HCT116 (cell line): ENCODE results near the gene APAF1. TPM values are rescaled to one million over a fixed set of nuclear protein-coding genes. Genes with fewer than 3 reads are reported as not detected.

Source experiments
- ATAC-seq: fragments of 200-7000 bp; cut with Tn5 transposase; 2 replicates; pipeline ENCODE4 v1.9.1; 2020; ENCODE audit warnings: mild to moderate bottlenecking, moderate library complexity
- BruUV-seq: library from RNA; stranded (reverse); fragments of 400-500 nt; replicated peaks from 2 replicates; lab custom pipeline; 2021; lab: Mats Ljungman, UMichigan
- CTCF ChIA-PET: fragments of 300-600 bp; sonication (Branson Sonifier 250); formaldehyde crosslinking; loops from one replicate; lab custom pipeline; 2021; ENCODE audit warnings: antibody characterized with exemption; lab: Charles Lee
- POLR2A ChIA-PET: fragments of 300-600, 350-600 bp; sonication (Branson Sonifier 250); formaldehyde crosslinking; loops from one replicate; lab custom pipeline; 2021; ENCODE audit warnings: antibody characterized with exemption; lab: Charles Lee
- RAD21 ChIA-PET, 2 experiments: fragments of 300-600 bp; sonication (Branson Sonifier 250); formaldehyde crosslinking; loops; one replicate each; lab custom pipeline; 2023; ENCODE audit warnings: low total read pairs in 2 of 2; ENCODE audit not compliant: uncharacterized antibody in 2 of 2, unreplicated experiment in 2 of 2, low non-redundant PET in 1 of 2; lab: Charles Lee
- DNase-seq: peaks from one replicate; pipeline ENCODE4 v3.0.0-alpha.2; 2010; ENCODE audit warnings: low read depth, low spot score
- H2AFZ ChIP-seq: fragments of 200-600 bp; shearing (Covaris generic), sonication (generic); 2 replicates; pipeline ENCODE4 v1.6.1; 2017; ENCODE audit warnings: low read depth, mixed run types, mixed read lengths, antibody characterized with exemption, low read length; ENCODE audit not compliant: poor library complexity, severe bottlenecking
- H3K27ac ChIP-seq: 2 replicates; pipeline ENCODE4 v1.5.1; 2012; ENCODE audit warnings: low read depth, low read length
- H3K27me3 ChIP-seq: fragments of 200-600 bp; sonication (generic); 2 replicates; pipeline ENCODE4 v1.6.1; 2016; ENCODE audit warnings: mixed run types, low read length, mixed read lengths; ENCODE audit not compliant: insufficient read depth
- H3K36me3 ChIP-seq, 2 experiments: fragments of 200-500 bp in 1 of 2; fragments of 200-600 bp in 1 of 2; sonication (Bioruptor generic) in 1 of 2; sonication (generic) in 1 of 2; 2 replicates each; pipeline versions ENCODE4 v1.5.1 to v1.6.1; 2014 to 2016; ENCODE audit warnings: low read length in 2 of 2, inconsistent platforms in 1 of 2, mixed read lengths in 1 of 2, mixed run types in 1 of 2; ENCODE audit not compliant: insufficient read depth in 2 of 2, control insufficient read depth in 1 of 2
- H3K4me1 ChIP-seq, 2 experiments: fragments of 200-600 bp in 1 of 2; sonication (generic) in 1 of 2; 2 replicates each; pipeline versions ENCODE4 v1.5.1 to v1.6.1; 2012 to 2017; ENCODE audit warnings: low read length in 2 of 2, inconsistent platforms in 1 of 2, mild to moderate bottlenecking in 1 of 2, mixed read lengths in 1 of 2, mixed run types in 1 of 2, moderate library complexity in 1 of 2; ENCODE audit not compliant: insufficient read depth in 2 of 2, control insufficient read depth in 1 of 2
- H3K4me2 ChIP-seq: fragments of 200-600 bp; sonication (generic); 2 replicates; pipeline ENCODE4 v1.6.1; 2017; ENCODE audit warnings: mixed run types, low read length, mixed read lengths
- H3K4me3 ChIP-seq, 2 experiments: fragments of 200-600 bp in 1 of 2; sonication (generic) in 1 of 2; replicated peaks in 1 of 2; 2 replicates each; pipeline ENCODE4 v1.5.1; 2011 to 2016; ENCODE audit warnings: low read length in 2 of 2, control low read depth in 1 of 2, low read depth in 1 of 2, mild to moderate bottlenecking in 1 of 2, mixed read lengths in 1 of 2, mixed run types in 1 of 2
- H3K79me2 ChIP-seq: fragments of 200-600 bp; sonication (generic); 2 replicates; pipeline ENCODE4 v1.6.1; 2017; ENCODE audit warnings: mild to moderate bottlenecking, mixed run types, low read length, moderate library complexity, mixed read lengths; ENCODE audit not compliant: insufficient read depth
- H3K9ac ChIP-seq: fragments of 200-600 bp; sonication (generic); 2 replicates; pipeline ENCODE4 v1.6.1; 2016; ENCODE audit warnings: low read length, mixed read lengths
- H3K9me2 ChIP-seq: fragments of 200-600 bp; sonication (generic), shearing (Covaris generic); 2 replicates; pipeline ENCODE4 v1.6.1; 2017; ENCODE audit warnings: mixed run types, mild to moderate bottlenecking, moderate library complexity; ENCODE audit not compliant: insufficient read depth
- H3K9me3 ChIP-seq, 2 experiments: fragments of 200-500 bp in 1 of 2; fragments of 200-600 bp in 1 of 2; sonication (Bioruptor generic) in 1 of 2; sonication (generic) in 1 of 2; 2 replicates each; pipeline ENCODE4 v1.6.1; 2014 to 2017; ENCODE audit warnings: low read length in 2 of 2, mixed read lengths in 2 of 2, inconsistent platforms in 1 of 2, low read depth in 1 of 2, mild to moderate bottlenecking in 1 of 2, mixed run types in 1 of 2, moderate library complexity in 1 of 2; ENCODE audit not compliant: control insufficient read depth in 1 of 2, insufficient read depth in 1 of 2
- H4K20me1 ChIP-seq: fragments of 200-600 bp; sonication (generic), shearing (Covaris generic); 2 replicates; pipeline ENCODE4 v1.6.1; 2017; ENCODE audit warnings: mixed run types, mild to moderate bottlenecking, moderate library complexity; ENCODE audit not compliant: insufficient read depth
- CBX3 ChIP-seq: IDR thresholded peaks from 2 replicates; pipeline ENCODE4 v1.6.1; 2012; ENCODE audit warnings: low read depth
- CTCF ChIP-seq, 3 experiments: fragments of 200-600 bp in 1 of 3; sonication (generic) in 1 of 3; IDR thresholded peaks in 2 of 3; conservative IDR thresholded peaks in 1 of 3; 2 replicates each; pipeline ENCODE4 v1.5.1; 2012 to 2017; ENCODE audit warnings: low read depth in 2 of 3, low read length in 2 of 3, antibody characterized with exemption in 1 of 3, borderline replicate concordance in 1 of 3, control low read depth in 1 of 3, mild to moderate bottlenecking in 1 of 3, mixed read lengths in 1 of 3, mixed run types in 1 of 3, moderate library complexity in 1 of 3; ENCODE audit not compliant: insufficient read depth in 1 of 3
- FOSL1 ChIP-seq: IDR thresholded peaks from 2 replicates; pipeline ENCODE4 v1.6.1; 2012; ENCODE audit warnings: low read depth
- JUND ChIP-seq: IDR thresholded peaks from 2 replicates; pipeline ENCODE4 v1.6.1; 2012
- POLR2A ChIP-seq: IDR thresholded peaks from 2 replicates; pipeline ENCODE4 v1.7.0; 2011; ENCODE audit warnings: borderline replicate concordance; ENCODE audit not compliant: insufficient read depth, insufficient read length; ENCODE audit errors: extremely low read depth
- POLR2AphosphoS5 ChIP-seq: IDR thresholded peaks from 2 replicates; pipeline ENCODE4 v1.6.1; 2011; ENCODE audit warnings: mild to moderate bottlenecking, low read depth, low read length, moderate library complexity
- RAD21 ChIP-seq: IDR thresholded peaks from 2 replicates; pipeline ENCODE4 v1.6.1; 2012; ENCODE audit warnings: low read depth, mild to moderate bottlenecking
- SIN3A ChIP-seq: IDR thresholded peaks from 2 replicates; pipeline ENCODE4 v1.6.1; 2012; ENCODE audit warnings: low read depth
- SP1 ChIP-seq: IDR thresholded peaks from 2 replicates; pipeline ENCODE4 v1.6.1; 2012; ENCODE audit warnings: low read depth
- SRF ChIP-seq: IDR thresholded peaks from 2 replicates; pipeline ENCODE4 v1.6.1; 2012; ENCODE audit warnings: low read depth
- TCF7L2 ChIP-seq: IDR thresholded peaks from 2 replicates; pipeline ENCODE4 v1.7.0; 2011; ENCODE audit warnings: borderline replicate concordance, inconsistent platforms; ENCODE audit not compliant: insufficient read depth, insufficient read length; ENCODE audit errors: extremely low read depth
- ZFX ChIP-seq: fragments of 450-650 bp; IDR thresholded peaks from 2 replicates; pipeline ENCODE4 v1.6.1; 2017
- intact Hi-C: fragments of 100-400 bp; cut with micrococcal nuclease; formaldehyde crosslinking; loops from 2 replicates; pipeline ENCODE4 v1.10.0; 2022
- total RNA-seq: library from RNA; stranded (reverse); gene quantifications from one replicate; pipeline ENCODE4 v1.2.1, GENCODE V29; 2021; ENCODE audit not compliant: unreplicated experiment

APAF1 gene
- total RNA-seq, 1 experiment from 2014 or later: 13.9 TPM

GRCh38 chr12:98618952-98619351 lies 26.1 kb upstream of the APAF1 start:
- no peak overlapping the region for H3K27ac ChIP-seq
- no peak for TF ChIP-seq POLR2AphosphoS5
- no peak for TF ChIP-seq ZFX
- TF ChIP-seq JUND: no peak
- no peak for TF ChIP-seq SRF
- TF ChIP-seq POLR2A: no peak
- no peak for TF ChIP-seq SP1
- no peak for TF ChIP-seq CBX3
- TF ChIP-seq FOSL1: no peak
- TF ChIP-seq SIN3A: no peak
- TF ChIP-seq TCF7L2: no peak
- TF ChIP-seq CTCF (IDR thresholded peaks at IDR 0.05 in 2 of 3, conservative IDR thresholded peaks at IDR 0.05 in 1 of 3; ENCODE audit: borderline replicate concordance in 1 of 3, insufficient read depth in 1 of 3, low read depth in 2 of 3, low read length in 2 of 3): no peak
- TF ChIP-seq RAD21: no peak
- no peak overlapping the region for H3K4me2 ChIP-seq
- H3K27me3 ChIP-seq: no peaks in the 10 kb centered on the region
- DNase-seq: no peak
- H3K9me2 ChIP-seq: no peaks in the 10 kb centered on the region; the same call in 1 of the 2 replicates
- no peak overlapping the region for H3K9ac ChIP-seq
- H3K36me3 ChIP-seq: no peaks in the 10 kb centered on the region
- no peaks in the 10 kb centered on the region for H4K20me1 ChIP-seq
- RAD21 ChIA-PET: no interaction called here
- H3K4me1 ChIP-seq: no peaks in the 10 kb centered on the region
- BruUV-seq: no TSS peak
- H3K4me3 ChIP-seq: no peak overlapping the region
- H2AFZ ChIP-seq: no peak overlapping the region
- intact Hi-C loops: no loop called here
- no peaks in the 10 kb centered on the region for H3K9me3 ChIP-seq
- CTCF ChIA-PET: interaction anchor here (1.2 kb wide), 1 partner anchor 52 kb away, joined by 3 read pairs; no protein-coding TSS in a partner anchor
- ATAC-seq: no peak
- H3K79me2 ChIP-seq: no peaks in the 10 kb centered on the region
- POLR2A ChIA-PET: interaction anchor here (1.0 kb wide), 1 partner anchor 24 kb away, joined by 3 read pairs; no protein-coding TSS in a partner anchor
